DOHH2 (cell line): ENCODE data around the gene PAIP2.

ENCODE experiments used
- EZH2phosphoT487 ChIP-seq: fragments of 200-600 bp; sonication (generic); IDR thresholded peaks from 2 replicates; pipeline ENCODE4 v1.6.1; 2017; ENCODE audit warnings: borderline replicate concordance, mild to moderate bottlenecking, antibody characterized with exemption, low read length, moderate library complexity, mixed read lengths
- TF ChIP-seq, protein P1 (sequence below): fragments of 200-600 bp; sonication (generic); IDR thresholded peaks from one replicate; pipeline ENCODE4 v1.5.1; 2014; ENCODE audit warnings: antibody characterized with exemption, mild to moderate bottlenecking, low read depth, low read length; ENCODE audit not compliant: poor library complexity, severe bottlenecking

GRCh38 chr5:139363937-139364336 is 22.3 kb downstream of the PAIP2 start:
- TF ChIP-seq, protein P1, sequence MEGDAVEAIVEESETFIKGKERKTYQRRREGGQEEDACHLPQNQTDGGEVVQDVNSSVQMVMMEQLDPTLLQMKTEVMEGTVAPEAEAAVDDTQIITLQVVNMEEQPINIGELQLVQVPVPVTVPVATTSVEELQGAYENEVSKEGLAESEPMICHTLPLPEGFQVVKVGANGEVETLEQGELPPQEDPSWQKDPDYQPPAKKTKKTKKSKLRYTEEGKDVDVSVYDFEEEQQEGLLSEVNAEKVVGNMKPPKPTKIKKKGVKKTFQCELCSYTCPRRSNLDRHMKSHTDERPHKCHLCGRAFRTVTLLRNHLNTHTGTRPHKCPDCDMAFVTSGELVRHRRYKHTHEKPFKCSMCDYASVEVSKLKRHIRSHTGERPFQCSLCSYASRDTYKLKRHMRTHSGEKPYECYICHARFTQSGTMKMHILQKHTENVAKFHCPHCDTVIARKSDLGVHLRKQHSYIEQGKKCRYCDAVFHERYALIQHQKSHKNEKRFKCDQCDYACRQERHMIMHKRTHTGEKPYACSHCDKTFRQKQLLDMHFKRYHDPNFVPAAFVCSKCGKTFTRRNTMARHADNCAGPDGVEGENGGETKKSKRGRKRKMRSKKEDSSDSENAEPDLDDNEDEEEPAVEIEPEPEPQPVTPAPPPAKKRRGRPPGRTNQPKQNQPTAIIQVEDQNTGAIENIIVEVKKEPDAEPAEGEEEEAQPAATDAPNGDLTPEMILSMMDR: no peak
- no peak for TF ChIP-seq EZH2phosphoT487
